ENCODE measurements around the gene MSI2.

The MSI2 gene

GRCh38 chr17:57586196-57586740, 329.9 kb downstream of the MSI2 start:
- peaks cover 86% of the 10 kb centered on the region; the same call in 1 of the 2 replicates for H3K36me3 ChIP-seq (ENCODE audit: insufficient read depth, low read length)

GRCh38 chr17:57586742-57587141, 330.4 kb downstream of the MSI2 start:
- no peak overlapping the region for H3K4me2 ChIP-seq (ENCODE audit: low read depth, low read length, poor library complexity, severe bottlenecking)
- no peaks in the 10 kb centered on the region for H3K9me3 ChIP-seq (ENCODE audit: insufficient read depth, low read depth, low read length)
- H3K79me2 ChIP-seq (ENCODE audit: insufficient read depth, low read length) = peaks cover 75% of the 10 kb centered on the region; the same call in 1 of the 2 replicates
- no peak for TF ChIP-seq CTCF (conservative IDR thresholded peaks at IDR 0.05; ENCODE audit: low read length)
- no peak for TF ChIP-seq EZH2phosphoT487 (IDR thresholded peaks at IDR 0.05; ENCODE audit: borderline replicate concordance)
- peaks cover 81% of the 10 kb centered on the region; the same call in 1 of the 2 replicates for H3K36me3 ChIP-seq (ENCODE audit: insufficient read depth, low read length)
- H3K4me3 ChIP-seq (ENCODE audit: low read length, poor library complexity, severe bottlenecking) = no peak overlapping the region
- H3K4me1 ChIP-seq (ENCODE audit: insufficient read depth, low read length, poor library complexity, severe bottlenecking) = no peaks in the 10 kb centered on the region
- no peak overlapping the region for H2AFZ ChIP-seq (ENCODE audit: low read length)
- no peak overlapping the region for H3K9ac ChIP-seq (ENCODE audit: low read depth, low read length, poor library complexity, severe bottlenecking)
- H4K20me1 ChIP-seq (ENCODE audit: insufficient read depth, low read length, poor library complexity, severe bottlenecking) = peaks cover 10% of the 10 kb centered on the region
- no peaks in the 10 kb centered on the region for H3K27me3 ChIP-seq (ENCODE audit: insufficient read depth, low read length, poor library complexity, severe bottlenecking)
- no peaks in the 10 kb centered on the region for H3K9me2 ChIP-seq (replicated peaks; ENCODE audit: low read depth, low read length)
- no peaks in the 10 kb centered on the region for H3F3A ChIP-seq (ENCODE audit: low read depth)

More at GRCh38 chr17:57586196-57586740, 329.9 kb downstream of the MSI2 start:
- Histone ChIP-seq H3F3A (ENCODE audit: low read depth) (no peaks in the 10 kb centered on the region), H3K27me3 (ENCODE audit: insufficient read depth, low read length, poor library complexity, severe bottlenecking) (no peaks in the 10 kb centered on the region), H3K4me1 (ENCODE audit: insufficient read depth, low read length, poor library complexity, severe bottlenecking) (no peaks in the 10 kb centered on the region), H3K4me2 (ENCODE audit: low read depth, low read length, poor library complexity, severe bottlenecking) (no peak overlapping the region), H3K9ac (ENCODE audit: low read depth, low read length, poor library complexity, severe bottlenecking) (no peak overlapping the region), H3K79me2 (ENCODE audit: insufficient read depth, low read length) (peaks cover 75% of the 10 kb centered on the region; the same call in 1 of the 2 replicates), H3K9me2 (replicated peaks; ENCODE audit: low read depth, low read length) (no peaks in the 10 kb centered on the region), H4K20me1 (ENCODE audit: insufficient read depth, low read length, poor library complexity, severe bottlenecking) (peaks cover 14% of the 10 kb centered on the region), H3K4me3 (ENCODE audit: low read length, poor library complexity, severe bottlenecking) (no peak overlapping the region), H3K9me3 (ENCODE audit: insufficient read depth, low read depth, low read length) (no peaks in the 10 kb centered on the region), H2AFZ (ENCODE audit: low read length) (no peak overlapping the region)
- TF ChIP-seq EZH2phosphoT487 (IDR thresholded peaks at IDR 0.05; ENCODE audit: borderline replicate concordance) (no peak), CTCF (conservative IDR thresholded peaks at IDR 0.05; ENCODE audit: low read length) (no peak)

GRCh38 chr17:57587193-57587969, 331.1 kb downstream of the MSI2 start:
- no peak overlapping the region for H2AFZ ChIP-seq (ENCODE audit: low read length)
- H3K27me3 ChIP-seq (ENCODE audit: insufficient read depth, low read length, poor library complexity, severe bottlenecking) = no peaks in the 10 kb centered on the region
- peaks cover 6% of the 10 kb centered on the region for H4K20me1 ChIP-seq (ENCODE audit: insufficient read depth, low read length, poor library complexity, severe bottlenecking)
- no peaks in the 10 kb centered on the region for H3K4me1 ChIP-seq (ENCODE audit: insufficient read depth, low read length, poor library complexity, severe bottlenecking)
- H3K79me2 ChIP-seq (ENCODE audit: insufficient read depth, low read length) = peaks cover 73% of the 10 kb centered on the region; the same call in 1 of the 2 replicates
- TF ChIP-seq EZH2phosphoT487 (IDR thresholded peaks at IDR 0.05; ENCODE audit: borderline replicate concordance) (no peak), CTCF (conservative IDR thresholded peaks at IDR 0.05; ENCODE audit: low read length) (no peak)
- no peak overlapping the region for H3K4me3 ChIP-seq (ENCODE audit: low read length, poor library complexity, severe bottlenecking)
- H3K9ac ChIP-seq (ENCODE audit: low read depth, low read length, poor library complexity, severe bottlenecking) = no peak overlapping the region
- no peak overlapping the region for H3K4me2 ChIP-seq (ENCODE audit: low read depth, low read length, poor library complexity, severe bottlenecking)
- H3K9me3 ChIP-seq (ENCODE audit: insufficient read depth, low read depth, low read length) = no peaks in the 10 kb centered on the region
- H3K9me2 ChIP-seq (replicated peaks; ENCODE audit: low read depth, low read length) = no peaks in the 10 kb centered on the region
- H3K36me3 ChIP-seq (ENCODE audit: insufficient read depth, low read length) = peaks cover 77% of the 10 kb centered on the region; the same call in 1 of the 2 replicates
- H3F3A ChIP-seq (ENCODE audit: low read depth) = no peaks in the 10 kb centered on the region
